ENCODE measurements around the gene CRIP2. TPM values are rescaled to one million over a fixed set of nuclear protein-coding genes. Genes with fewer than 3 reads are reported as not detected.

Gene CRIP2
- total RNA-seq, 1 donor, result 8.6 TPM

DNA sequence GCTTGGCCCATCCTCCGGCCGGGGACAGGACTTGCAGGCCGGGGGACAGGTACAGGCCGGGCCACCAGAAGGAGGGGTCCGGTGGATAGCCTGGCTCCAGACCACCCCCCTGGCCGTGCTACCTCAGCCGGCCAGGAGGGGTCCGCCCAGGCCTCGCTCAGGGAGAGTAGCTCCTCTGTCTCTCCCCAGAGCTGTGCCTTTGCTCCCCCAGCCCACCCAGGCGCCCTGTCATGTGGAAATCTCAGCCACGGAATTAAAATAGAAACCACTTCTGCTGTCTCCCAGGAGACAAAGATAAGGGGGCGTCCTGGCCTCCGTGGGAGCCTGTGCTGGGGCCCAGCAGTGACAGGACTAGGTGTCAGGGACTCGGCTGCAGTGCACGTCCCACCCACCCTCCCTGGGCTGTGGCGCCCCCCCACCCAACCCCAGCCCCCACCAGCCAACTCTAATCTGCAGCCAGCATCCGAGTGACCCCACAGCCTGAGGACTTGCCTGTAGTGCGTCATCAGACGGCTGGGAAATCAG is 3.3 kb upstream of the CRIP2 start:
- no peak for DNase-seq (ENCODE audit: low read depth)
- no peak overlapping the region for H3K4me3 ChIP-seq (ENCODE audit: low read depth, low read length)
- TF ChIP-seq, protein P1, sequence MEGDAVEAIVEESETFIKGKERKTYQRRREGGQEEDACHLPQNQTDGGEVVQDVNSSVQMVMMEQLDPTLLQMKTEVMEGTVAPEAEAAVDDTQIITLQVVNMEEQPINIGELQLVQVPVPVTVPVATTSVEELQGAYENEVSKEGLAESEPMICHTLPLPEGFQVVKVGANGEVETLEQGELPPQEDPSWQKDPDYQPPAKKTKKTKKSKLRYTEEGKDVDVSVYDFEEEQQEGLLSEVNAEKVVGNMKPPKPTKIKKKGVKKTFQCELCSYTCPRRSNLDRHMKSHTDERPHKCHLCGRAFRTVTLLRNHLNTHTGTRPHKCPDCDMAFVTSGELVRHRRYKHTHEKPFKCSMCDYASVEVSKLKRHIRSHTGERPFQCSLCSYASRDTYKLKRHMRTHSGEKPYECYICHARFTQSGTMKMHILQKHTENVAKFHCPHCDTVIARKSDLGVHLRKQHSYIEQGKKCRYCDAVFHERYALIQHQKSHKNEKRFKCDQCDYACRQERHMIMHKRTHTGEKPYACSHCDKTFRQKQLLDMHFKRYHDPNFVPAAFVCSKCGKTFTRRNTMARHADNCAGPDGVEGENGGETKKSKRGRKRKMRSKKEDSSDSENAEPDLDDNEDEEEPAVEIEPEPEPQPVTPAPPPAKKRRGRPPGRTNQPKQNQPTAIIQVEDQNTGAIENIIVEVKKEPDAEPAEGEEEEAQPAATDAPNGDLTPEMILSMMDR (IDR thresholded peaks at IDR 0.05; ENCODE audit: insufficient read depth, low read depth, low read length), result peak; percentile 21

DNA sequence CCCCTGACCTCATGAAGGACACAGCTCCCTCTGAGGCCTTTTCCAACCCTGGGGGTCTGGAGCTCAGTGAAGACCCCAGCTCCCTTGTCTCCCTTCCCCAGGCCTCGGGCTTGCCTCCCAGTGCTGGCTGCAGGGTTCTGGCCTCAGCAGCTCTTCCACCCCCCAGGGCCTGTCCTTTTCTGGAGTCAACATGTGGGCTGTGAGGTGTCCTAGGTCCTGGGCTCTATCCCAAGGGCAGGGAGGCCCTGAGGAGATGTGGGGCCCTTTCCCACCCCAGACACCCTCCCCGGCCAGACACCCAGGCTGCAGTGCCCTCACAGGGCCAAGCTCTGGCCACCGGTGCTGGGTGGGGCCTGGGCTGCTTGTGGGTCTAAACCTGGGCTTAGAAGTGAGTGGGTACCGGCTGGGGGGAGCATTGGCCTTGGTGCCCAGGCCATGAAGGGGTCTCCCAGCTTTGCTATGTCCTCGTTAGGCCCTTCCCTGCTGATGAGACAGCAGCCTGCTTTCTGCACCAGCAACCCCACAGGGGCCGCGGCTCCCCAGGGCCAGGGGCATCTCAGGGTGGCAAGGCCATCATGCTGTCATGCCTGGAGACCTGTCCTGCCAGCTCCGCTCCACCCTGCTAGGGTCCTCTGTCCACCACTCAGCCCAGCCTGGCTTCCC is 2.7 kb upstream of the CRIP2 start:
- no peak overlapping the region for H3K4me3 ChIP-seq (ENCODE audit: low read depth, low read length)
- TF ChIP-seq, protein P1 (IDR thresholded peaks at IDR 0.05; ENCODE audit: insufficient read depth, low read depth, low read length), result no peak
- DNase-seq (ENCODE audit: low read depth), result no peak

DNA sequence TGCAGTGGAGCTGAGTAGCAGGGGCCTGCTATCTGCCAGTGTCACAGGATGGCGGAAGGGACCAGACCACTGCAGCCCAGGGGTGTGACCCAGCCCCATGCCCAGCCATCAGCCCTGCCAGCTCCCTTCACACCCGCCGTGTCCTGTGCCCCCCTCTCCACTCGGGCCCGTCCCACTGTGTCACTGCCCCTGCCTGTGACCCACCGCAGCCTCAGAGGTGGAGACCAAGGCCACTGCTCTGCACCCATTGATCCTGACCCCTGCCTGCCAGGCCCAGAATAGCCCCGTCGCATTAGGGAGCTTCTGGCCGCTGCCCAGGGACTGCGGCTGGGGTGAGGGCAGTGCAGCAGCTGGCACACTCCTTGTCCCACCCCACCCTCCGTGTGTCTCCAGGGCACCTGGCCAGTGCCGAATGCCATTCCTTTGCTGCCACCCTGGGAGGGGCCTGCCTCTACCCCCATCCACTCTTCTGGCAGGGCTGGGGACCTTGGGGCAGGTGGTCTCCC is 2.1 kb upstream of the CRIP2 start:
- TF ChIP-seq, protein P1 (IDR thresholded peaks at IDR 0.05; ENCODE audit: insufficient read depth, low read depth, low read length), result no peak
- no peak for DNase-seq (ENCODE audit: low read depth)
- H3K4me3 ChIP-seq (ENCODE audit: low read depth, low read length), result no peak overlapping the region

DNA sequence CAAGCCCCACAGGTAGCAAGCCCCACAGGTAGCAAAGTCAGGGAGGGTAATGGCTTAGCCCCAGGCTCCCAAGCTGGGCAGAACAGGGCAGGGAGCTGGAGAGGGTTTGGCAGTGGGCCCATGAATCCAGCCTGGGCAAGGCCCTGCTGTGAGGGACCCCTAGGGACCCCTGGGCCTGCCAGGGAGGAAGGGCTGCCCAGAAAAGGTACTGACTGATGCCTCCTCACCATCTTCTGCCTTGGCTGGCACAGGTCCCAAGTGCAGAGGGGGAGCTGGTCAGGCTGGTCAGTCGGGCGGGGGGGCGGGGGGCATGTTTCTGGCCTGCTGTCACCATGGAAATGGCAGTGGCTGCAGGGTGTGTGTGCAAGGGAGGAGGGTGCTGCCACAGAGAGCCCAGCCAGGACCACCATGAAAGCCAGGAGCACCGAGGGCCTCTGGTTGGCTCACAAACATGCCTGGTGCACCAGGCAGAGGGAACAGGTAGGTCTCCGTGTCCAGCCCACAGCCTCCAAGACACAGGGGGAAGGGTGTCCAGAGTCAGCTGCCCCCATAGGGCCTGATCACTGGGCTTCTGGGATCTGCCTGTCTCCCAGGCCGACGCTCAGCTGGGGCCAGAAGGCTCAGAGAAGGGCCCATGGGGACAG is 1.5 kb upstream of the CRIP2 start:
- peak overlapping the region; percentile 60 for H3K4me3 ChIP-seq (ENCODE audit: low read depth, low read length)
- DNase-seq (ENCODE audit: low read depth), result no peak
- TF ChIP-seq, protein P1 (IDR thresholded peaks at IDR 0.05; ENCODE audit: insufficient read depth, low read depth, low read length), result no peak

DNA sequence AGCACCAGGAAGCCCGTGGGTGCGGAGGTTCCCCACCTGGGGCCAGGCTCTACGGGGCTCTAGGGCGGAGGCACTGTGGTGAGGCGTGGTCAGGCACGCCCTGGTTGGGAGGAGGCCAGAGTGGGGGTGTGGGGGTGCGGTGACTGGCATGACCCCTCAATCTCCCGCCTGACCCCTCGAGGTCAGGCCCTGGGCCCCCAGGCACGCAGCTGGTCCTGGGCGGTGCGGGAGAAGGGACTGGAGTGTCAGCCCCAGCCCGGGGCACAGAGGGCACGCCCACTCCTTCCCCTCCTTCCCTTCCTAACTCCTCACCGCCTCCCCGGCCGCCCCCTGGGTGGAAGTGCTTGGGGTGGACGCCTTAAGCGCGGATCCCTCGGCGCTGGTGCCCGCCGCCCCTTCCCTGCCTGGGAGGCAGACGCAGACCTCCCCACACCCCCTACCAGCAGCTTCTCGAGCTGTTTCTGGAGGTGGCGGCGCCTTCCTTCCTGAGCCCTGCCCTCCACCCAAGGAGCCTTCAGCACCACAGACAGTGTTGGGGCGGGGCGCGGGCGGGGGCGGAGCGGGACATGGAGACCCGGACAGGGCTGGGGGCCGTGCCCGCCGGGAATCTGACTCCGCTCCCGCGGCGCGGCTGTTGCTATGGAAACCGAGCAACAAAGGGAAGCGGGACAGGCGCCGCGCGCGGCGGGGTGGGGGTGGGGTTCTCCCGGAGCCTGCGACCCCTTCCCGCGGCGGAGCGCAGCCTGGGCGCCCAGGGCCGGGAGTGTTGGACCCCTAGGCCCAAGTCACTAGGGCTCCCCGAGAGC is 741 bp upstream of the CRIP2 start:
- H3K4me3 ChIP-seq (ENCODE audit: low read depth, low read length), result peak overlapping the region; percentile 60
- TF ChIP-seq, protein P1 (IDR thresholded peaks at IDR 0.05; ENCODE audit: insufficient read depth, low read depth, low read length), result no peak
- DNase-seq (ENCODE audit: low read depth), result peak; percentile 90

DNA sequence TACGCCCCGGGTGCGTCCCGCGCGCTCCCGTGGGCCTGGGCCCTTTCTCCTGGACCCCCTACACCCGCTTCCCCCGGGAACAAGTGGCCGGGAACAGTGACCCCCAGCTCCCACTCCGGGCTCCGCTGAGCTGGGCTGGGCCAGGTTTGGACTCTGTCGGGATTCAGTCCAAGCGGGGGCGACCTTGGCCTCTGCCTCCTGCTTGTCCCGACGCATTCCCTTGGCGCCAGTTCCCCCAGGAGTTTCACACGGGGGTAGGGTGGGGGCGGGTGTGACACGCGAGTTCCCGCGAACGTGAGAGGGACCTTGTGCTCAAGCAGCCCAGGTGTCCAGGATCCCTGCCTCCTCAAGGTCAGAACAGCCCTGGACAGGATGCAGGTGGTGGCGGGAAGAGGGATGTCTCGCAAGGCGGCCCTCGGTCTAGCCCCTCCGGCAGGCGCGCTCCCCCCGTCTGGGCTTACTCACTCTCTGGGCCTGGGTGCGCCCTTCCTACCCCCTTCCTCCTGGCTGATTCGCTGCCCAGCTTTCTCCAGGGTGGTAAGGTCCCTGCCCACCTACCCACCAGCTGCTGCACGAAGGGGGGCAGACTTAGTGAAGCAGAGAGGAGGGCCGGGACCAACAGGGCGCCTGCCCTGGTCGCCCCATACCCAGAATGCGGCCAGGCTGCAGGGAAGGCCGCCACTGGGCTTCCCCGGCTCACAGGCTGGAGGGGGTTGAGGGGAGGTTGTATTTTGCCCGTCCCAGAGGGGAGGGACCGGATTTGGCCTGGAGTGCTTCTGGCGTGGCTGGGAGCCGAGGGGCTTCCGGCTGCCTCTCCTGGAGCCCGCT is 862 bp downstream of the CRIP2 start:
- TF ChIP-seq, protein P1 (IDR thresholded peaks at IDR 0.05; ENCODE audit: insufficient read depth, low read depth, low read length), result no peak
- DNase-seq (ENCODE audit: low read depth), result no peak
- peak overlapping the region; percentile 63 for H3K4me3 ChIP-seq (ENCODE audit: low read depth, low read length)

Data from fibroblast of villous mesenchyme (primary cell).